PC-3 (cell line): ENCODE data around the gene JARID2. TPM values are rescaled to one million over a fixed set of nuclear protein-coding genes. Genes with fewer than 3 reads are reported as not detected.

Source experiments
- ATAC-seq: fragments of 200-7000 bp; cut with Tn5 transposase; 2 replicates; pipeline ENCODE4 v1.9.1; 2020; ENCODE audit warnings: mild to moderate bottlenecking, moderate library complexity
- BruUV-seq: library from RNA; stranded (reverse); fragments of 400-500 nt; replicated peaks from 2 replicates; lab custom pipeline; 2021; lab: Mats Ljungman, UMichigan
- CTCF ChIA-PET: fragments of 300-600 bp; sonication (Branson Sonifier 250); formaldehyde crosslinking; loops from one replicate; lab custom pipeline; 2022; ENCODE audit warnings: antibody characterized with exemption; lab: Charles Lee
- POLR2A ChIA-PET: fragments of 300-600 bp; sonication (Branson Sonifier 250); formaldehyde crosslinking; loops from one replicate; lab custom pipeline; 2022; ENCODE audit warnings: antibody characterized with exemption; ENCODE audit not compliant: unreplicated experiment; lab: Charles Lee
- DNase-seq: peaks from one replicate; pipeline ENCODE4 v3.0.0-alpha.2; 2015
- H2AFZ ChIP-seq: fragments of 300-600 bp; sonication (generic); 2 replicates; pipeline ENCODE4 v1.6.0; 2016; ENCODE audit warnings: antibody characterized with exemption, low read length
- H3F3A ChIP-seq: fragments of 300-600 bp; sonication (generic); one replicate; pipeline ENCODE4 v1.6.0; 2017; ENCODE audit warnings: antibody characterized with exemption, low read length, control low read depth, mild to moderate bottlenecking; ENCODE audit not compliant: unreplicated experiment
- H3K27ac ChIP-seq: fragments of 300-600 bp; sonication (generic); 2 replicates; pipeline ENCODE4 v1.5.1; 2016; ENCODE audit warnings: mild to moderate bottlenecking, low read length
- H3K27me3 ChIP-seq: fragments of 300-600 bp; sonication (generic); 2 replicates; pipeline ENCODE4 v1.6.1; 2016; ENCODE audit warnings: low read length, mixed read lengths
- H3K36me3 ChIP-seq: fragments of 300-600 bp; sonication (generic); 2 replicates; pipeline ENCODE4 v1.6.1; 2016; ENCODE audit warnings: low read depth, mixed run types, low read length, mixed read lengths
- H3K4me1 ChIP-seq: fragments of 300-600 bp; sonication (generic); 2 replicates; pipeline ENCODE4 v1.5.1; 2016; ENCODE audit warnings: low read length; ENCODE audit not compliant: insufficient read depth
- H3K4me2 ChIP-seq: fragments of 300-600 bp; sonication (generic); 2 replicates; pipeline ENCODE4 v1.6.0; 2016; ENCODE audit warnings: low read length
- H3K4me3 ChIP-seq: fragments of 300-600 bp; sonication (generic); 2 replicates; pipeline ENCODE4 v1.5.1; 2016; ENCODE audit warnings: mild to moderate bottlenecking, low read length, mixed read lengths
- H3K79me2 ChIP-seq: fragments of 300-600 bp; sonication (generic); 2 replicates; pipeline ENCODE4 v1.6.1; 2017; ENCODE audit warnings: low read length, mixed read lengths
- H3K9ac ChIP-seq: fragments of 300-600 bp; sonication (generic); 2 replicates; pipeline ENCODE4 v1.6.0; 2016; ENCODE audit warnings: mild to moderate bottlenecking, low read length
- H3K9me2 ChIP-seq: fragments of 300-600 bp; sonication (generic); replicated peaks from 2 replicates; pipeline ENCODE4 v1.6.1; 2016; ENCODE audit warnings: mixed run types, low read length, mixed read lengths
- H3K9me3 ChIP-seq: fragments of 300-600 bp; sonication (generic); 2 replicates; pipeline ENCODE4 v1.6.1; 2016; ENCODE audit warnings: low read length, mixed read lengths
- H4K20me1 ChIP-seq: fragments of 300-600 bp; sonication (generic); 2 replicates; pipeline ENCODE4 v1.6.1; 2016; ENCODE audit warnings: low read length, mixed read lengths
- EZH2 ChIP-seq: fragments of 300-600 bp; sonication (generic); IDR thresholded peaks from one replicate; pipeline ENCODE4 v1.6.1; 2017; ENCODE audit warnings: antibody characterized with exemption, mild to moderate bottlenecking, low read length; ENCODE audit not compliant: unreplicated experiment
- EZH2phosphoT487 ChIP-seq: fragments of 300-600 bp; sonication (generic); IDR thresholded peaks from 2 replicates; pipeline ENCODE4 v1.6.1; 2018; ENCODE audit warnings: mild to moderate bottlenecking, antibody characterized with exemption, low read length, borderline replicate concordance
- intact Hi-C: fragments of 100-400 bp; cut with micrococcal nuclease; formaldehyde crosslinking; loops from 2 replicates; pipeline ENCODE4 v1.9.0; 2023
- total RNA-seq: library from RNA; depleted of rRNA; stranded (reverse); fragments of >200 nt; gene quantifications from 2 replicates; pipeline ENCODE4 v1.2.3, GENCODE V29; 2014
- TF ChIP-seq, protein P1 (sequence below): fragments of 300-600 bp; sonication (generic); conservative IDR thresholded peaks from 2 replicates; pipeline ENCODE4 v1.5.1; 2017; ENCODE audit warnings: antibody characterized with exemption, low read depth, mild to moderate bottlenecking, low read length

The JARID2 gene
- total RNA-seq, 1 experiment from 2014 or later = 11.0 TPM

DNA sequence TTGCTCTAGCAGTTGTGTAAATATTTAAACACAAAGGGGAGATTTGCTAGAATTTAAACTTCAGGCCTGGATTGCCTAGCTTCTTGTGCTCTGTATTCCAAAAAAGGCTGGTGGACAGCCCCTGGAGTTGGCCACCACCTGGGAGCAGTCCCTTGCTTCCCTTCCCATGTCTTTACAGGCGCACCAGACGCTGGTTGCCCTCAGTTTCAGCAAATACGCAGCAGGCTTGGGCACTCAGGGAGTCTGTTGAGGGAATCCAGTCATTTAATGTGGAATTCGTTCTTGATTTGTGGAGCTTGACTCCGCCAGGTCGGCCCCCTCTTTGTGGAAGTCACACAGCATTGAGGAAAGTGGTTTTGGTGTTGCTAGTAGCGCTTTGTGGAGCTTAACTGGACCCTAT lies 260.2 kb downstream of the JARID2 start:
- peaks cover 17% of the 10 kb centered on the region for H3K79me2 ChIP-seq
- peaks cover 15% of the 10 kb centered on the region for H3K4me1 ChIP-seq
- DNase-seq = no peak
- no peaks in the 10 kb centered on the region for H3F3A ChIP-seq
- CTCF ChIA-PET = no interaction called here
- H3K36me3 ChIP-seq = peaks cover 3% of the 10 kb centered on the region; the same call in 1 of the 2 replicates
- H3K27me3 ChIP-seq = no peaks in the 10 kb centered on the region
- no peaks in the 10 kb centered on the region for H3K9me2 ChIP-seq
- H2AFZ ChIP-seq = no peak overlapping the region
- TF ChIP-seq, protein P1, sequence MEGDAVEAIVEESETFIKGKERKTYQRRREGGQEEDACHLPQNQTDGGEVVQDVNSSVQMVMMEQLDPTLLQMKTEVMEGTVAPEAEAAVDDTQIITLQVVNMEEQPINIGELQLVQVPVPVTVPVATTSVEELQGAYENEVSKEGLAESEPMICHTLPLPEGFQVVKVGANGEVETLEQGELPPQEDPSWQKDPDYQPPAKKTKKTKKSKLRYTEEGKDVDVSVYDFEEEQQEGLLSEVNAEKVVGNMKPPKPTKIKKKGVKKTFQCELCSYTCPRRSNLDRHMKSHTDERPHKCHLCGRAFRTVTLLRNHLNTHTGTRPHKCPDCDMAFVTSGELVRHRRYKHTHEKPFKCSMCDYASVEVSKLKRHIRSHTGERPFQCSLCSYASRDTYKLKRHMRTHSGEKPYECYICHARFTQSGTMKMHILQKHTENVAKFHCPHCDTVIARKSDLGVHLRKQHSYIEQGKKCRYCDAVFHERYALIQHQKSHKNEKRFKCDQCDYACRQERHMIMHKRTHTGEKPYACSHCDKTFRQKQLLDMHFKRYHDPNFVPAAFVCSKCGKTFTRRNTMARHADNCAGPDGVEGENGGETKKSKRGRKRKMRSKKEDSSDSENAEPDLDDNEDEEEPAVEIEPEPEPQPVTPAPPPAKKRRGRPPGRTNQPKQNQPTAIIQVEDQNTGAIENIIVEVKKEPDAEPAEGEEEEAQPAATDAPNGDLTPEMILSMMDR = no peak
- TF ChIP-seq EZH2phosphoT487 (no peak), EZH2 (no peak)
- BruUV-seq = no TSS peak
- H3K27ac ChIP-seq = no peak overlapping the region
- no peak overlapping the region for H3K4me2 ChIP-seq
- intact Hi-C loops = loop anchor here (5.0 kb wide), 1 partner anchor 116 kb away; no protein-coding TSS in a partner anchor
- no peak for ATAC-seq
- H4K20me1 ChIP-seq = peaks cover 12% of the 10 kb centered on the region; the same call in 1 of the 2 replicates
- no peaks in the 10 kb centered on the region for H3K9me3 ChIP-seq
- POLR2A ChIA-PET = no interaction called here
- H3K4me3 ChIP-seq = no peak overlapping the region
- no peak overlapping the region for H3K9ac ChIP-seq

GRCh38 chr6:15507221-15507620 lies 261.4 kb downstream of the JARID2 start:
- ChIA-PET CTCF (no interaction called here), POLR2A (interaction anchor here (0.5 kb wide), 1 partner anchor 650 kb away, joined by 15 read pairs; no protein-coding TSS in a partner anchor)
- DNase-seq (no peak), ATAC-seq (no peak)
- no peaks in the 10 kb centered on the region for H3F3A ChIP-seq
- no peak overlapping the region for H3K27ac ChIP-seq
- no peak overlapping the region for H3K4me3 ChIP-seq
- no peak overlapping the region for H3K4me2 ChIP-seq
- no peaks in the 10 kb centered on the region for H3K9me2 ChIP-seq
- BruUV-seq = no TSS peak
- TF ChIP-seq, protein P1 = no peak
- TF ChIP-seq EZH2phosphoT487 = no peak
- no peak for TF ChIP-seq EZH2
- no peaks in the 10 kb centered on the region for H3K9me3 ChIP-seq
- H3K9ac ChIP-seq = no peak overlapping the region
- H4K20me1 ChIP-seq = peaks cover 12% of the 10 kb centered on the region; the same call in 1 of the 2 replicates
- H3K4me1 ChIP-seq = peaks cover 15% of the 10 kb centered on the region
- no peaks in the 10 kb centered on the region for H3K27me3 ChIP-seq
- peaks cover 5% of the 10 kb centered on the region for H3K36me3 ChIP-seq
- H3K79me2 ChIP-seq = peaks cover 17% of the 10 kb centered on the region
- no peak overlapping the region for H2AFZ ChIP-seq
- intact Hi-C loops = loop anchor here (5.0 kb wide), 1 partner anchor 115 kb away; no protein-coding TSS in a partner anchor

- H3K27ac ChIP-seq = no peak overlapping the region
- H2AFZ ChIP-seq = no peak overlapping the region
- CTCF ChIA-PET = no interaction called here
- no peaks in the 10 kb centered on the region for H3K27me3 ChIP-seq
- peaks cover 12% of the 10 kb centered on the region; the same call in 1 of the 2 replicates for H4K20me1 ChIP-seq
- H3K9me3 ChIP-seq = no peaks in the 10 kb centered on the region
- no peak overlapping the region for H3K4me2 ChIP-seq
- DNase-seq (no peak), ATAC-seq (no peak)
- H3K9ac ChIP-seq = no peak overlapping the region
- H3K4me1 ChIP-seq = peaks cover 15% of the 10 kb centered on the region
- no peak overlapping the region for H3K4me3 ChIP-seq
- BruUV-seq = no TSS peak
- intact Hi-C loops = loop anchor here (5.0 kb wide), 1 partner anchor 115 kb away; no protein-coding TSS in a partner anchor
- TF ChIP-seq EZH2 (no peak), EZH2phosphoT487 (no peak)
- TF ChIP-seq, protein P1 = no peak
- POLR2A ChIA-PET = no interaction called here
- peaks cover 10% of the 10 kb centered on the region for H3K36me3 ChIP-seq
- no peaks in the 10 kb centered on the region for H3K9me2 ChIP-seq
- no peaks in the 10 kb centered on the region for H3F3A ChIP-seq
- H3K79me2 ChIP-seq = peaks cover 17% of the 10 kb centered on the region
Measured at GRCh38 chr6:15507746-15508145, 261.9 kb downstream of the JARID2 start.
